Measurements from ENCODE around the gene NBL1.

DNA sequence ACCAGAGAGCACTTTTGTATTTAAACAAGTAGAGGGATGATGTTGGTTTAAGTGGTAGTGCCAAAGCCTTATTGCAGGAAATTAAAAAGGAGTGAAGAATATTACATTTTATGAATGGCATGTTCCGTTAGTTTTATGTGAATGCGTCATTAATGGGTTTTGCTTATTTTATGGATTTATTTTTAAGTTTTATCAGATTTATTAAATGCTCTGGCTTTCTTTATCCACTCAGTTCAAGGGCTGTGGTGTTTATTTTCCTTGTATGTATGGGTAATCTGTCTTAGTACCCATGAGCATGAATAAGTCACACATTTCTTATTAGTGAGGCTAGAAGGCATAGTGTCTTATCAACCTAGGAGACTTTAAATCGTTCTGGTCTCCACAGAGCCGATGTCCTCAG lies 41.6 kb upstream of the NBL1 start:
- TF ChIP-seq, protein P1, sequence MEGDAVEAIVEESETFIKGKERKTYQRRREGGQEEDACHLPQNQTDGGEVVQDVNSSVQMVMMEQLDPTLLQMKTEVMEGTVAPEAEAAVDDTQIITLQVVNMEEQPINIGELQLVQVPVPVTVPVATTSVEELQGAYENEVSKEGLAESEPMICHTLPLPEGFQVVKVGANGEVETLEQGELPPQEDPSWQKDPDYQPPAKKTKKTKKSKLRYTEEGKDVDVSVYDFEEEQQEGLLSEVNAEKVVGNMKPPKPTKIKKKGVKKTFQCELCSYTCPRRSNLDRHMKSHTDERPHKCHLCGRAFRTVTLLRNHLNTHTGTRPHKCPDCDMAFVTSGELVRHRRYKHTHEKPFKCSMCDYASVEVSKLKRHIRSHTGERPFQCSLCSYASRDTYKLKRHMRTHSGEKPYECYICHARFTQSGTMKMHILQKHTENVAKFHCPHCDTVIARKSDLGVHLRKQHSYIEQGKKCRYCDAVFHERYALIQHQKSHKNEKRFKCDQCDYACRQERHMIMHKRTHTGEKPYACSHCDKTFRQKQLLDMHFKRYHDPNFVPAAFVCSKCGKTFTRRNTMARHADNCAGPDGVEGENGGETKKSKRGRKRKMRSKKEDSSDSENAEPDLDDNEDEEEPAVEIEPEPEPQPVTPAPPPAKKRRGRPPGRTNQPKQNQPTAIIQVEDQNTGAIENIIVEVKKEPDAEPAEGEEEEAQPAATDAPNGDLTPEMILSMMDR (IDR thresholded peaks at IDR 0.05), result no peak
- no peak for TF ChIP-seq EZH2 (IDR thresholded peaks at IDR 0.05)
